Stimulated activated naive CD8-positive, alpha-beta T cell treated with anti-CD3 and anti-CD28 coated beads, Interleukin-15, amount 100 ng/mL, for 72 hours (primary cell): Measurements from ENCODE around the gene STXBP2.

Source experiments
- ATAC-seq: fragments of 150-1000 bp; cut with Tn5 transposase; 2 replicates; pipeline ENCODE4 v1.10.0; 2021; ENCODE audit warnings: mild to moderate bottlenecking, moderate library complexity
- DNase-seq, 2 donors: peaks; one replicate each; pipeline ENCODE4 v3.0.0; 2021 to 2022
- H3K27ac Mint-ChIP-seq, 2 donors: one replicate each; pipeline ENCODE4 v1.8.0; 2022; ENCODE audit warnings: mild to moderate bottlenecking in 2 of 2, mixed read lengths in 2 of 2, moderate library complexity in 2 of 2
- H3K27me3 Mint-ChIP-seq: one replicate; pipeline ENCODE4 v1.8.0; 2022; ENCODE audit warnings: mixed read lengths
- H3K4me1 Mint-ChIP-seq: one replicate; pipeline ENCODE4 v1.8.0; 2022; ENCODE audit warnings: mild to moderate bottlenecking, mixed read lengths
- H3K4me3 Mint-ChIP-seq, 2 donors: one replicate each; pipeline ENCODE4 v1.8.0; 2022; ENCODE audit warnings: mild to moderate bottlenecking in 2 of 2, mixed read lengths in 2 of 2, moderate library complexity in 1 of 2
- H3K9me3 Mint-ChIP-seq, 2 donors: one replicate each; pipeline ENCODE4 v1.8.0; 2022; ENCODE audit warnings: mixed read lengths in 2 of 2

The STXBP2 gene

DNA sequence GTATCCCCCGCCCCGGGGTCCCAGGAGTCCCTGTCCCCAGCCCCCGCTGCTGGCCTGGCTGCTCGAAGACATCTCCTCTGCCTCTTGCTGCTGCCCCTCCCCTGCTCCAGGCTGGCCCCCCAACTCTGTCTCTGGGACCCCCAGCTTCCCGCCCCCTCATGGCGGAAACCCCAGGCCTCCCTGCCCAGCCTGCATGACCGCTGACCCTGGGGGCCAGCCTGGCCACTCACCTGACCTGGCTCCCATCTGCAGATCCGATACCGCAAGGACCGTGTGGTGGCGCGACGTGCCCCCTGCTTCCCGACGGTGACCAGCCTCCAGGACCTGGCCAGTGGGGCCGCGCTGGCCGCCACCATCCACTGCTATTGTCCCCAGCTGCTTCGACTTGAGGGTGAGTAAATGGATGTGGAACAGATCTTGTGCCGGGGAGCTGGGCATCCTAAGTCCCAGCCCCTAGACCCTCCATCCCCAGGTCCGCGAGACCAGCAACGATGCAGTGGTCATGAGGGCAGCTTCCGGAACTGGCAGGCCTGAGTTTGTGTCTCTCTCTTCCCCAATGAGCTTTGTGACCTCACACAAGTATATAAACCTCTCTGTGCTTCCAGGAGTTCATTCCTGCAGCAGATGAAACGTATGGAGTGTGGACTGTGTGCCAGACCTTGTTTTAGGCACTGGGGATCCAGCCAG, 28.9 kb upstream of the STXBP2 start:
- DNase-seq (no peak), ATAC-seq (no peak)
- peaks cover 0 to 7% of the 10 kb centered on the region in 2 donors for H3K9me3 Mint-ChIP-seq

DNA sequence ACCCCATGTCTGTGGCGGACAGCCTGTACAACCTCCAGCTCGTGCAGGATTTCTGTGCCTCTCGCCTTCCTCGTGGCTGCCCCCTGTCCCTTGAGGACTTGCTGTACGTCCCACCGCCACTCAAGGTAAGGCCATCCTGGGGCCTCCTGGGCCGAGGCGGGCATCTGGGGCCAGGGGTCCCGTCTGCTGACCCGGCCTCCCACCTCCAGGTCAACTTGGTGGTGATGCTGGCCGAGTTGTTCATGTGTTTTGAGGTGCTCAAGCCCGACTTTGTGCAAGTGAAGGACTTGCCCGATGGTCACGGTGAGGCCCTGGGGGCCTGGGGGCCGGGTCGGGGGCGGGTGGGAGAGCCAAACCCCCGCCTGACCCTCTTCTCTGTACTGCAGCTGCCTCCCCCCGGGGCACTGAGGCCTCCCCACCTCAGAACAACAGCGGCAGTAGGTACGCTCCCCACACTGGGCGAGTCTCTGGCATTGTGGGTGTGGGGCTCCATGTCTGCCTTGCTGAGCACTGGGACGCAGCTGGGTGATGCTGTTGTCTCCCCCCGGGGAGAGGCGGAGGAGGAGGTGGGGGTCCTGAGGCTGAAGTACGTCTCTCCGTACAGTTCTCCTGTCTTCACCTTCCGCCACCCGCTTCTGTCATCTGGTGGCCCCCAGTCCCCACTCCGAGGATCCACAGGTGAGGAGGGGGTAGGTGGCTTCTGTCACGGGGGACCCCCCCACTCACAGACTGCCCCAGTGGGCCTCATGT, 26.2 kb upstream of the STXBP2 start:
- ATAC-seq (no peak), DNase-seq (no peak)
- Mint-ChIP-seq H3K27ac (no peak overlapping the region), H3K4me1 (peaks cover 2% of the 10 kb centered on the region), H3K9me3 (peaks cover 0 to 2% of the 10 kb centered on the region in 2 donors), H3K27me3 (peaks cover 10% of the 10 kb centered on the region), H3K4me3 (no peak overlapping the region)

More for the DNA sequence above, 28.9 kb upstream of the STXBP2 start:
- Mint-ChIP-seq H3K4me1 (peaks cover 6% of the 10 kb centered on the region), H3K27me3 (peaks cover 29% of the 10 kb centered on the region), H3K4me3 (no peak overlapping the region), H3K27ac (no peak overlapping the region)

DNA sequence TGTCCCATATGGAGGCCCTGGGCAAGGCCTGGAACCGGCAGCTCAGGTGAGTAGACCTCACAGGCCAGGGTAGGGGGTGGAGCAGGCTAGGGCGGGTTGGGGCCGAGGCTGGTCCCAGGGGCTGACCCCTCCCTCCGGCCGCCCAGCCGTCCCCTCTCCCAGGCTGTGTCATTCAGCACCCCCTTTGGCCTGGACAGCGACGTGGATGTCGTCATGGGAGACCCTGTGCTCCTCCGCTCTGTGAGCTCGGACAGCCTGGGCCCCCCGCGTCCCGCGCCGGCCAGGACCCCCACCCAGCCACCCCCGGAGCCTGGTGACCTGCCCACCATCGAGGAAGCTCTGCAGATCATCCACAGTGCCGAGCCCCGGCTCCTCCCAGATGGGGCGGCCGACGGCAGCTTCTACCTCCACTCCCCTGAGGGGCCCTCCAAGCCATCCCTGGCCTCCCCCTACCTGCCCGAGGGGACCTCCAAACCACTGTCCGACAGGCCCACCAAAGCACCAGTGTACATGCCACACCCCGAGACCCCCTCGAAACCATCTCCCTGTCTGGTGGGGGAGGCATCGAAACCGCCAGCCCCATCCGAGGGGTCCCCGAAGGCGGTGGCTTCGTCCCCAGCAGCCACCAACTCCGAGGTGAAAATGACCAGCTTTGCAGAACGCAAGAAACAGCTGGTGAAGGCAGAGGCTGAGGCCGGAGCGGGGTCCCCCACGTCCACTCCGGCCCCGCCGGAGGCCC, 25.2 kb upstream of the STXBP2 start:
- no peaks in the 10 kb centered on the region for H3K4me1 Mint-ChIP-seq
- peak overlapping the region in 1 of 2 donors; percentile 82 for H3K27ac Mint-ChIP-seq
- no peak for DNase-seq
- no peak for ATAC-seq
- no peak overlapping the region for H3K4me3 Mint-ChIP-seq
- H3K9me3 Mint-ChIP-seq = no peaks in the 10 kb centered on the region
- H3K27me3 Mint-ChIP-seq = peaks cover 3% of the 10 kb centered on the region

DNA sequence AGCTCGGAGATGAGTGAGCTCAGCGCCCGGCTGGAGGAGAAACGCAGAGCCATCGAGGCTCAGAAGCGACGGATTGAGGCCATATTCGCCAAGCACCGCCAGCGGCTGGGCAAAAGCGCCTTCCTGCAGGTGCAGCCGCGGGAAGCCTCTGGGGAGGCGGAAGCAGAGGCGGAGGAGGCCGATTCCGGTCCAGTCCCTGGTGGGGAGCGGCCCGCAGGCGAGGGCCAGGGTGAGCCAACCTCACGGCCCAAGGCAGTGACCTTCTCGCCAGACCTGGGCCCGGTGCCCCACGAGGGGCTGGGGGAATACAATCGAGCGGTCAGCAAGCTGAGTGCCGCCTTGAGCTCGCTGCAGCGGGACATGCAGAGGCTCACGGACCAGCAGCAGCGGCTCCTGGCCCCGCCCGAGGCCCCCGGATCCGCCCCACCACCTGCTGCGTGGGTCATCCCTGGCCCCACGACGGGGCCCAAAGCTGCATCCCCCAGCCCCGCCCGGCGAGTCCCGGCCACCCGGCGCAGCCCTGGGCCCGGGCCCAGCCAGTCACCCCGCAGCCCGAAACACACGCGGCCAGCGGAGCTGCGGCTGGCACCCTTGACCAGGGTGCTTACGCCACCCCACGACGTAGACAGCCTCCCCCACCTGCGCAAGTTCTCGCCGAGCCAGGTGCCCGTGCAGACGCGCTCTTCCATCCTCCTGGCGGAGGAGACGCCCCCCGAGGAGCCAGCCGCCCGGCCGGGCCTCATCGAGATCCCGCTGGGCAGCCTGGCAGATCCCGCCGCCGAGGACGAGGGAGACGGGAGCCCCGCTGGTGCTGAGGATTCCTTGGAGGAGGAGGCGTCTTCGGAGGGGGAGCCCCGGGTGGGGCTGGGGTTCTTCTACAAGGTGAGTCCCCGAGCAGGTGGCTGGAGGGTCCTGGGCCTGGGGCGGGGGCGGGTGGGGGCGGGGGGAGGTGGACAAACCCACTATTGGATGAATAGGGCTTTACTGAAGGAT, 24.3 kb upstream of the STXBP2 start:
- no peaks in the 10 kb centered on the region for H3K9me3 Mint-ChIP-seq
- no peaks in the 10 kb centered on the region for H3K27me3 Mint-ChIP-seq
- ATAC-seq = no peak

DNA sequence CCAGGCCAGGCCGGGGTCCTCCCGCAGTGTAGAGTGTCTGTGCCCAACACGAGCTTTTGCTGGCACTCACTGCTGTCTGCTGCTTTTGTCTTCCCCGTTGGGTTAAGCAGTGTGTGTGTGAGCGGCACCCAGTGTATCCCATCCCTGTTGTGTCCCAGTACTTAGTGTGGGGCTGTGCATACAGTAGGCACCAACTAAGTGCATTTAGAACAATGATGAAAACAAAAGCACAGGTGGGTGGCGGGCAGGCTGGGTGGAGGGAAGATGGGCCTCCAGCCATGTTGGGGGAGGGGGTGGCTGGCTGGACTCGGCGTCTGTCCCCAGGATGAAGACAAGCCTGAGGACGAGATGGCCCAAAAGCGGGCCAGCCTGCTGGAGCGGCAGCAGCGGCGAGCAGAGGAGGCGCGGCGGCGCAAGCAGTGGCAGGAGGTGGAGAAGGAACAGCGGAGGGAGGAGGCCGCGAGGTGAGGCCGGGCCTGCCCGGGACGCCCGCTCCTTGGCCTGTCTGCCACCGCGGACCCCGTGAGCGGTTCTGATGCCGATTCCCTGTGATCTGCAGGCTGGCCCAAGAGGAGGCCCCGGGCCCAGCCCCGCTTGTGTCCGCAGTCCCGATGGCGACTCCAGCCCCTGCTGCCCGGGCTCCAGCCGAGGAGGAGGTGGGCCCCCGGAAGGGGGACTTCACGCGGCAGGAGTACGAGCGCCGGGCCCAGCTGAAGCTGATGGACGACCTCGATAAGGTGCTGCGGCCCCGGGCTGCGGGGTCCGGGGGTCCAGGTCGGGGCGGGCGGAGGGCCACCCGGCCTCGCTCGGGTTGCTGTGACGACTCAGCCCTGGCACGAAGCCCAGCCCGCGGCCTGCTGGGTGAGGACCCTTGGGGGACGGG, 21.8 kb upstream of the STXBP2 start:
- Mint-ChIP-seq H3K4me1 (no peaks in the 10 kb centered on the region), H3K27ac (peak overlapping the region in 1 of 2 donors; percentile 88), H3K9me3 (no peaks in the 10 kb centered on the region), H3K4me3 (no peak overlapping the region), H3K27me3 (no peaks in the 10 kb centered on the region)
- DNase-seq = no peak
- ATAC-seq = no peak

More for the DNA sequence above, 24.3 kb upstream of the STXBP2 start:
- H3K4me3 Mint-ChIP-seq = no peak overlapping the region
- H3K27ac Mint-ChIP-seq = peak overlapping the region in 1 of 2 donors; percentile 82
- no peaks in the 10 kb centered on the region for H3K4me1 Mint-ChIP-seq
- DNase-seq = no peak

DNA sequence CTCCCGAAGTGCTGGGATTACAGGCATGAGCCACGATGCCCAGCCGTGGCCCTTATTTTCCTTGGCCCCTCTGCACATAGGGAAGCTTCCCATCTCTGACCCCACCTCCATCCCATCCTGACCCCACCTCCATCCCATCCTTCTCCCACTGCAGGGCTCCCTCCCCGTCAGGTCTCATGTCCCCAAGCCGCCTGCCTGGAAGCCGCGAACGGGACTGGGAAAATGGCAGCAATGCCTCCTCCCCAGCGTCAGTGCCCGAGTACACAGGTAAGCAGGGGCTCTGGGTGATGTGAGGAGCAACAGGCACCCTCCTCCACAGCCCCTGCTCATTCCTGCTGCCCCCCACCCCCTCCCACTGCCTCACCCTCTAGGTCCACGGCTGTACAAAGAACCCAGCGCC, 19.7 kb upstream of the STXBP2 start:
- Mint-ChIP-seq H3K9me3 (no peaks in the 10 kb centered on the region), H3K4me1 (no peaks in the 10 kb centered on the region), H3K27ac (no peak overlapping the region), H3K4me3 (no peak overlapping the region), H3K27me3 (no peaks in the 10 kb centered on the region)
- ATAC-seq (no peak), DNase-seq (no peak)

DNA sequence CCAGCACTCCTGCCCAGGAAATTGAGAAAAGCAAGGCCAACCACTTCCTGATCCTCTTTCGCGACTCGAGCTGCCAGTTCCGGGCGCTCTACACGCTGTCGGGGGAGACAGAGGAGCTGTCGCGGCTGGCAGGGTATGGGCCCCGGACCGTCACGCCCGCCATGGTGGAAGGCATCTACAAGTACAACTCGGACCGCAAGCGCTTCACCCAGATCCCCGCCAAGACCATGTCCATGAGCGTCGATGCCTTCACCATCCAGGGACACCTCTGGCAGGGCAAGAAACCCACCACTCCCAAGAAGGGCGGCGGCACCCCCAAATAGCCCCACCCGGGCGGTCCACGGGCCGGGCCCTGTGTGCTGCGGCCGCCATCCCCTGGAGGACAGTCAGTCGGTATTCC, 19.2 kb upstream of the STXBP2 start:
- ATAC-seq = no peak

DNA sequence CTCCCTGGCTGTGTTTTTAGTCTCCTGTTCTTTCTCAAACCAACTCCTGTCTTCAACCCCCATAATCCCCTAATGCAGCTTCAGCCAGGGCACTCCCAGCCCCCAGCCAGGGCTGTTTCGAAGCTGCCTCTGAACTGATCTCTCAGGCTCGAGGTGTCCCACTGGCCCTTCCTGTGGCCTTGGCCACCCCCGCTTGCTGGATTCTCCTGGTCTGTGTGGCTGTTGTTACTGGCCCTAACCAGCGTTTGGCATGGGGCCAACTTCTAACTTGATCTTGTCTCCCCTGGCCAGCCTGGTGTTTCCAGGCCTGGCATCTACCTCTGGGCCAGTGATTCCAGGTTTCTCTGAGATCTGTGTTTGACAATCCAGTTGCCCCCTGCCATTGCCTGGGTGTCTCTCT, 18.6 kb upstream of the STXBP2 start:
- Mint-ChIP-seq H3K27me3 (no peaks in the 10 kb centered on the region), H3K4me1 (no peaks in the 10 kb centered on the region), H3K9me3 (no peaks in the 10 kb centered on the region), H3K4me3 (no peak overlapping the region), H3K27ac (peak overlapping the region in 1 of 2 donors; percentile 2)
- DNase-seq (no peak), ATAC-seq (no peak)

More for the DNA sequence above, 19.2 kb upstream of the STXBP2 start:
- no peak for DNase-seq
- no peak overlapping the region for H3K4me3 Mint-ChIP-seq
- H3K27ac Mint-ChIP-seq = peak overlapping the region in 1 of 2 donors; percentile 34
- H3K4me1 Mint-ChIP-seq = no peaks in the 10 kb centered on the region
- no peaks in the 10 kb centered on the region for H3K27me3 Mint-ChIP-seq
- no peaks in the 10 kb centered on the region for H3K9me3 Mint-ChIP-seq

DNA sequence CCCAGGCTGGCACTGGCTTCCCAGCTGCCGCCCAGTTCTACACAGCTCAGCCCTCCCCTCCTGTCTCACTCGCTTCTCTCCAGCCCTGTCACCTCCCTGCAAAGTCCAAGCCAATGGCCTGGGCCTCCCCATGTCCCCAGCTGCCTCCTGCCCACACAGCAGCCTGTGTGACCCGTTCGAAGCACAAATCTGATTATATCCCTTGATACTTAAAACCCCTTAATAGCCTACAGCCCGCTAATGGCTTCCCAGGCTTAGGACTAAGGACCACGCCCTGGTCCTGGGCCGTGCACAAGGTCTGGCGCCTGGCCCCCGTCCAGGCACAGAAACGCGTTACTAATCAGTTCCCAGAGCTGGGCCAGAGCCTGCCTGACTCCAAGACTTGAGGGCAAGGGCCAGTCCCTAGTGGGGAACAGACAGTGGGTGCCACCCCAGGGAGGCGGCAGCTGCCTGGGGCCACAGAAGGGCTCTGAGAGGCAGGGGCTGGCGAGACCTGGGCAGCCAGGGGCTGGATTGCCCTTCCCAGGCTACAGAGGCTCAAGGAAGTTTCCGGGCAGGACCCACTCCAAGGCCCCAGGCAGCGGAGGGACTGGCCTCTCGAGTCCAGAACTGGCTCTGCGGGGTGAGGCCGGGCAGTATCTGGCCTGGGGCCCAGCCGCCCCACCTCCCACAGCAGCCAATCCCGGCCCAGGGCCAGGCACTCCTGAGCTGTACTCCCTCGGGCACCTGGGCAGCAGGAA, 18.0 kb upstream of the STXBP2 start:
- Mint-ChIP-seq H3K9me3 (no peaks in the 10 kb centered on the region), H3K4me1 (no peaks in the 10 kb centered on the region), H3K27ac (peak overlapping the region in 1 of 2 donors; percentile 2), H3K27me3 (no peaks in the 10 kb centered on the region), H3K4me3 (no peak overlapping the region)
- no peak for ATAC-seq
- no peak for DNase-seq

DNA sequence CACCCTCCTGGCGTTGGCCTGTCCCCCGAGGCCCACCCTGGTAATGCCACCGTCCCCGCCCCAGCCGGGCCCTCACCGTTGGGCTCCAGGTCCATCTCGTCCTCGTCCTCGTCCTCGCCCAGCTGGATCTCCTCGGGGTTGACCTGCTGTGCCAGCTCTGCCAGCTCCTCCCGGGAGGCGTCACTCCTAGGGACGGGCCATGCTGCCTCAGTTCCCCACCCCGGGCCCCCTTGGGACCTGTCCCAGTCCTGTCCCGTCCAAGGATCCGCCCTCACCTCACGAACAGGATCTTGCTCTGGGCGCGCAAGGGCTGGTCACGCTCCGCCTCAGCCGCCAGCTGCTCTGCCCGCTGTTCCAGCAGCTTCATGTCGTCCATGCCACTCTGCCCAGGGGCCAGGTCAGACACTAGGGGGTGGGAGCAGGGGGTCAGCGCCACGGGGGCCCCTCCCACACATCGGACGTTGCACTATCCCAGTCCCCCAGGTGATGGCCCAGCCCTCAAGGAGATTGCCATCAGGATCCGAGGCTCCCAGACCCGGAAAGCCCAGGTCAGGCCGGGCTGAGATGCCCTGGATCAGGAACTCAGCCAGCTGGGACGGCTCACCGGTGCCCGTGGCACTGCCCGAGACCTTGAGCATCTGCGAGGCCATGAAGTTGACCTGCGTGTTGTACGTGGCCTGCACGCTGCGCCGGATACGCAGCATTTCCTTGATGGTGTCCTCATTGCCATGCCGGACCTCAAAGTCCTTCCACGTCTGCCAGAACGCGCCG, 17.1 kb upstream of the STXBP2 start:
- Mint-ChIP-seq H3K27ac (no peak overlapping the region), H3K27me3 (no peaks in the 10 kb centered on the region), H3K4me1 (no peaks in the 10 kb centered on the region), H3K9me3 (no peaks in the 10 kb centered on the region), H3K4me3 (no peak overlapping the region)
- ATAC-seq = no peak
- DNase-seq = no peak

DNA sequence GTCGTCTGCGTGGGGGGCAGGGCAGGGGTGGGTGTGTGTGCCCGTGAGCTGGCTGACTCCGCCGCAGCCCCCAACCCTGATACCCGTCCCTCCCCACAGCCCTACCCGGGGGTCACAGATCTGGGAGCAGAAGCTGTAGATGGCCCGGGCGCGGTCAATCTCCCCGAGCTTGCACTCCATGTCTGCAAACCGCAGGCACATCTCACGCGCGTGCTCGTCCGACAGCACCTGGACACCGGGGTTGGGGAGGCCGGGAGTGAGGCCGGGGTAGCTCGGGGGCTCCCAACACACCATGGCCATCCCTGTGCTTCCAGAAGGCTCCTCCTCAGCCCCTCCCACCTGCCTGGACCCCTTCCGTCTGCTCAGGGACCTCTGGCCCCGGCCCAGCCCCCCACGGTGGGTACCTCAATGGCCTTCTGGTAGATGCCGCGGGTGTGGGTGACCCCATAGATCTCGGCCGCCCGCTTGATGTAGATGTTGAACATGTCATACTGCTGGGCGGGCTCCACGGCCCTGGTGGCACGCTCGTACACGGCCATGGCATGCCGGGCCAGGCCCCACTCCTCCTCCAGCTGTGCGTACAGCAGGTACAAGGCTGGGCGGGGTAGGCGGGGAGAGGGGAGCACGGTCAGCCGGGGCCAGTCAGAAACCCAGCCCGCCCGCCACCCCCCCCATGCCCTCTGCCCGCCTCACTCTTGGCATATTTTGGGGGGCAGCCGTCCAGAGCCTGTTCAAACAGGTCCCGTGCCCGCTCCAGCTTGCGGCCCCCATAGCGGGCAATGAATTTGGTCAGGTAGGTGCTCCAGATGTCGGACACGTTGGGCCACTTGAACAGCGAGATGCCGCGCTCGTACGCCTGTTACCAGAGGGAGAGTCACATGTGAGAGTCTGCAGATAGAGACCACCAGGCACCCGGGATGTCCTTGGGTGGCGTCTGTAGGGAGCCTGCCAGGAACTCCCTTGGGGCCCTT, 16.2 kb upstream of the STXBP2 start:
- Mint-ChIP-seq H3K4me3 (no peak overlapping the region), H3K9me3 (no peaks in the 10 kb centered on the region), H3K4me1 (no peaks in the 10 kb centered on the region), H3K27me3 (no peaks in the 10 kb centered on the region), H3K27ac (peak overlapping the region in 1 of 2 donors; percentile 63)
- ATAC-seq (no peak), DNase-seq (no peak)

DNA sequence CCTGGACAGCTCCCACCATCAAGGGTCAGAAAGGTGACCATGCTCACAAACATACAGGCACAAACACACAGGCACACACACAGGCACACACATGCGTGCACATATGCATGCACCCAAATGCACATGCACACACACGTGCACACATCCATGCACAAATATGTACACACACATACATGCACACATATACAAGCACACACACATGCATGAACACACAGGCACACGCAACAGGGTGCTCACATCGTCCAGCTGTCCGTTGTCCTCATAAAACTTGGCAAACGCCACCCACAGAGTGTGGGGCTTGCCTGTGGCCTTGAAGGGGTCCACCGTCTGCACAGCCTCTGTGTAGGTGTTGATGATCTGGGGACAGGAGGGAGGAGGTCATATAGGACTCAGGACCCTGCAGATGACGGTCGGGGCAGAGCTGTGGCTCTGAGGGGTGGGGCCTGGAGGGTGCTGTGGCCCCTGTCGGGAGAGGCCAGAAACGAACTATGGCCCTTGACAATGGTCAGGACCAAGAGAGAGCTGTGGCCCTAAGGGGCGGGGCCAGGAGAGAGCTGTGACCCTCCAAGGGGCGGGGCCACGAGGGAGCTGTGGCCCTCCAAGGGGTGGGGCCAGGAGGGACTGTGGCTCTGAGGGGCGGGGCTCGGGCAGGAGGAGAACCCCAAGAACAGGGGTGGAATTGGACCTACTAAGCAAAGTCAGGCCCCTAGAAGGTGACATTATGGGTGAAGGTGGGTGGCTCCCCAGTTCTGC, 13.8 kb upstream of the STXBP2 start:
- Mint-ChIP-seq H3K4me1 (peaks cover 12% of the 10 kb centered on the region), H3K9me3 (no peaks in the 10 kb centered on the region), H3K27ac (no peak overlapping the region), H3K4me3 (no peak overlapping the region), H3K27me3 (no peaks in the 10 kb centered on the region)
- DNase-seq (no peak), ATAC-seq (no peak)
